ENCODE results near the gene EIF2S3.
"Not testable (repeated sequence)": the region's sequence is repeated elsewhere in the genome, so short reads cannot be mapped to it uniquely, and the experiment has no call there.

The EIF2S3 gene

DNA sequence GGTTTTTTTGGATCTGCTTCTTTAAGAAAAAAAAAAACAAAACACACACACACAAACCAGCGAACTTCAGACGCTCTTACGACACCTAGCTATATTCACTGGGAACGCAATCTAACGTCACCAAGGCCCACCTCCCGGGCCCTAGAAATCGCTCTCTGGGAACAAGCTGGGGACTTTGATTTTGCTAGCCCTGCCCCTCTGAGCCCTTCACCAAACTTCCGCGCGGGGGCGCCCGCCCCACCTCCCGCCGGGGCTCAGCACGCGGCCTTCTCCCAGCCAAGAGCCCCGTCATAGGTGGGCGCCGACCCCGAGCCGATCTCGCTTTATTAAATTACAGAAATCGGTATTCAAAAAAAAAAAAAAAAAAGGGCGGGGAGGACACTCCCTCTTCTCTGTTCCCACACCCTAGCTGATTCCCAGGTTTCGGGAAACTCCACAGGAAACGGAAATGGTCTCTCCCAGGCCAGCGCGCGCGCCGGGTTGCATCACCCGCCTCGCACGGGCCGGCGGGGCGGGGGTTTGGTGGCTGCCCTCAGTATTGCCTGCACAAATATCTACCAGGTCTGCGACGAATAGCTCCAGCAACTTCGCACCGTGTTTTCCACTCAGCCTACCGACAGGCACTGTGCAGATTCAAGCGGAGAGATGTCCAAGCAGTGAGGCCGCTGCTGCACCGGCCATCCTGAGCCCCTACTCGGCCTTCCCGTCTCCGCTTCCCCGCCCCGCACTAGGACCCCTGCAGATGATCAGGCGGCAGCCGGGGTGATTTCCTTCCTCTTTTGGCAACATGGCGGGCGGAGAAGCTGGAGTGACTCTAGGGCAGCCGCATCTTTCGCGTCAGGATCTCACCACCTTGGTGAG is at the start of gene EIF2S3:
Gene EIF2S3 (plus strand): TSS at position 775 of the 861 bp plus-strand sequence. CDS start 13 bp downstream, at position 788.
- peak; percentile 78 for DNase-seq

- DNase-seq = no peak
Observed at GRCh38 chrX:24005028-24005427, 49.7 kb upstream of the EIF2S3 start.

DNA sequence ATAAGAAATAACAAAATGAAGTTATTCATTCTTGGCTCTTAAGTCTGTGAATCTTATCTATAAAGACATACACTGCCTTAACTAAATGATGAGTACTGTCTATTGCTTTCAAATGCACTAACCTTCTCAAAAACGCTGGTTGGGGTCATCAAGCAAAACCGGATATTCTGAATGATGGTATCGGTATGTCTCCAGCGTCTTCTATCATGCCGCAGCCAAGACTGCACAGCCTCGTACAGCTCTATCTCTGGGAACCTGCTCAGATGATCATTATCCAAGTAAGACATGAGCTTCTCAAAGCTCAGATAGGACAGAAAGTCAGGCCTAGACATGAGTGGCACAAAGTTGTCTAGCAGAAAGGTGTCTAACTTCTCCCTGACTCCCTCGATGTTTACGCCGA is 48.9 kb upstream of the EIF2S3 start:
- DNase-seq = no peak

DNA sequence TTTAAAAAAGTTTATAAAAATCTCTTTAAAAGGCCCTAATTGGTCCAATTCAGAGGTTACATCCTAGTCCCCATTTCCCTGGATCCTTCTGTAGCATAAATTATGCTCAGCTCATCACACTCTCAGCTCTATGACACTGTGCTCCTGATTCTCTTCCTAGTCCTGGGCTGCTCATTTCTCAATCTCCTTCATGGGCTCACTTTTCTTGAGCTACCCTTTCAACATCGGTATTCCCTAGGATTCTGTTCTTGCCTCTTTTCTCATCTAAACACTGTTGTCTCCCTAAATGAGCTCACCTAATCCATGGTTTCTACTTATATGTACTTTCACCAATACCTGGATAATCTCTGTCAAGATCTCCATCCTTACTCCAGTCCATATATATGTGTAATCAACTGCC is 42.5 kb upstream of the EIF2S3 start:
- DNase-seq = no peak

GRCh38 chrX:24014388-24015018 is 40.3 kb upstream of the EIF2S3 start:
- DNase-seq = no peak

GRCh38 chrX:24017674-24018073 is 37.1 kb upstream of the EIF2S3 start:
- DNase-seq = no peak

DNA sequence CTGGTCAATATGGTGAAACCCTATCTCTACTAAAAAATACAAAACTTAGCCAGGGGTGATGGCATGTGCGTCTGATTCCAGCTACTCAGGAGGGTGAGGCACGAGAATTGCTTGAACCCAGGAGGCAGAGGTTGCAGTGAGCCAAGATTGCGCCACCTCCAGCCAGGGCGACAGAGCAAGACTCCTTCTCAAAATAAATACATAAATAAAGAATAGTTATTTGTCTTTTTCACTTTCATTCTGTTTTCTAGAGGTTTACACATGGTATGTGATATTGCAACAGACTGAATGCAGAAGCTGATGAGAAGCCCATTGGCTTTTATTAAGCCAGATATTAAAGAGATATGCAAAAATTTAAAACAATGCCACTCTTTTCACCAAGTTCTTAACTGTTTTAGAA is 35.9 kb upstream of the EIF2S3 start:
- no peak for DNase-seq

GRCh38 chrX:24019448-24019847 is 35.3 kb upstream of the EIF2S3 start:
- DNase-seq = no peak

GRCh38 chrX:24020306-24020876 is 34.4 kb upstream of the EIF2S3 start:
- no peak for DNase-seq

DNA sequence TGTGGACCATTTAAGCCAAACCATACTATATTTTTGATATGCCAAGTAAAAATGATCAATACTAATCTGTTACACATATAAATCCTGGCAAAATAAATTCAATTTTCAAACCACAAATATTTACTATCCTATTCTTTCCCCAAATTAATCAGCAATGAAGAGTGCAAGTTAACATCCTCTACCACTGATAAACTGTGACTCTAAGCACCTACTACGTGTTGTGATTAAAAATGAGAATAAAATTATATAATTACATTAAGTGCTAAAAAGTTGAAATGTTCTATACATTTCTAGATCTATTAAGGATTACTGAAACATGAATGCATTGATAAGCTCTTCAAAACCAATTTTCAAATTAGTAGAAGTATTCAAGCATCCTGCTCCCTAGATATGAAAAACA is 31.2 kb upstream of the EIF2S3 start:
- DNase-seq = no peak

DNA sequence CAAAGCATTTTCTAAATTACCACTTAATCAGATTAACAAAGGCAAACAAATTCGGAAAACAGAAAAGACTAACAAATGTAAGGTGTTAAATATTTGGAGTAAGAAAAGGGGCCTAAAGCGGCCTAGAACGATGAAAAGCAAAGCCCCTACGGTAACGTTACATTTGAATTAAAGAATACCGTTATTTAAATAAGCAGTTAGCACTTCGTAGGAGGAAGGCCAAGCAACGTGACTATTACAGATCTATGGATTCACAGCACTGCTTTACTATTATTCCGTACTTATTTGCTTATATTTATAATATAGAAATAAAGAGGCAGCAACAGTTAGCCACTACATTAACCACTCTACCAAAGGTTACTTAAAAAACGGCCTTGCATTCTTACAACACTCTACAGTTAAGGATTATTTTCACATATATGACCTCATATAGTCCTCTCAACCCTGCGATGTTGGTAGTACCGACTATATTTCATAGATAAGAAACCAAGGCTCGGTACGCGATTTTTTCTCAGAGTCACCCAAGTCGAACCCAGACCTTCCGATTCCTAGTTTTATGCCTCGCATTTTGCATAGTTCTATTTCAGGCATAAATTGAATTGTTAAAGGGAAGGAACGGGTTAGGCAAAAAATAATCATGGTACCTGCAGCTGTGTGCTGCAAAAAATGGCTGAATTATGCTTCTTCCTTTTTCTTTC is 30.6 kb upstream of the EIF2S3 start:
- no peak for DNase-seq

GRCh38 chrX:24024819-24025740 is 29.7 kb upstream of the EIF2S3 start:
- DNase-seq = peak; percentile 28

DNA sequence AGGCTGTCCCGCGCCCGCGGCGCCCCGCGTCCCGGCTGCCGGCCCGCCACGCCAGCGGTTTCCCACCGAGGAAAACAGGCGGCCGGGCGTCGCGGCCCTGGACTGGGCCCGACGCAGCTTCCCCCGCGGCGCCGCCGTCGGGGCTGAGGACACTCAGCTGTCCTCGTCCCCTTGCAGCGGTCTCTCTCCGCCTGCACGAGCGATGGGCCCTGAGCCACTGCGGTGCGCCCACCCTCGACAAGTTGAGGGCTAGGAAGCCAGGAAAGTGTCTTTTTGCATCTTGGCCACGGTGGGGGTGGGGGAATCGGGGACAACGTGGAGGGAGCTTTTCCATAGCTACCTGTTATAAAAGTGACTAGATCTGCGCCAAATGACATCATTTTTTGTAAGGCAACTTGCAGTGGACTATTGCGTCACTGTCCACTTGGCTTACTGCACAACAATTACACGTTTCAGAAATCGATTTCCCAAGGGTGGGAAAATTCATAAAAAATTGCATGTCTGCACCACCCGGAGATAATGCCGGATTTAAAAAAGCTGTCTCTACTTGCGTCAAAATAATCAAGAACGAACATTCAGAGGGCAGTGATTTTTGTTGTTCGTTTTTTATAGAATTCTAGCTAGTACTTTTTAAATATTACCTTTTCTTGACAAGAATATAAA is 28.9 kb upstream of the EIF2S3 start:
- no peak for DNase-seq

DNA sequence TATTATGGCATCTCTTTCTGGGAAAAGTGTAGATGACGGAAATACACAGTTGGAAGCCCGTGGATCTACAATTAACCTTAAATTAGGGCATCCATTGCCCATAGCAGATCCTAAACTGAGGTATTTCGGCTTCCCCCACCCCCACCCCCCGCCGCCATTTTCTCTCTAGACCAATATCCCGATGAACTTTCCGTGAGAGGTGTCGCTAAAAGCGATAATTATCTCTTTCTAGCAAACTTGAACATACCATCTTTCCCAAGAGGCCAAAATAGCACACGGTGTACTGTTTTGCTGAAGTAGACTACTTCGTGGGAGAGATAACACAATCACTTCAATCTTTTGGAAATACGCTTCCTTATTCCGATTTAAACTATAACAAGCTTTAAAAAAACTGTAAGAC is 28.3 kb upstream of the EIF2S3 start:
- DNase-seq = no peak

DNA sequence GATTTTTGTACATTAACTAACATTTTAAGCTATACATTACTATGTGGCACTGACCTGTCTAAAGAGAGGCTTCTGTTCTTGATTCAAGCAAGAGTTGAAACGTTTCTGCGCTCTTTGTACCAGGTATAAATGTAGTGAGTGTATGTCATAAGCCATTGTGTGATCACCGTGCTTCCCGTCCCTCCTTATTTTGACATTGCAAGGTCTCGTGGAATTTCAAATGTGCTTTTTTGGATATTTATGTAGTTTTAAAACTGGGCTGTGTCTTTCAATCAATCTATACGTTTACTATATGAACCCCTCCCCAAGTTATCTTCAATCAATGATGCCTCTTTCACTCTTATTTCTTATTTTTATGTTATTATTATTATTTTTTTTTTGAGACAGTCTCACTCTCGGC is 27.7 kb upstream of the EIF2S3 start, which contains the start of gene KLHL15:
Gene KLHL15 (minus strand): TSS at position 101 of the 400 bp plus-strand sequence. CDS start 20,493 bp downstream, outside the sequence.
- DNase-seq = no peak

- no peak for DNase-seq
Observed at GRCh38 chrX:24027985-24028384, 26.8 kb upstream of the EIF2S3 start.

GRCh38 chrX:24030597-24030996 is 24.2 kb upstream of the EIF2S3 start:
- DNase-seq = no peak

DNA sequence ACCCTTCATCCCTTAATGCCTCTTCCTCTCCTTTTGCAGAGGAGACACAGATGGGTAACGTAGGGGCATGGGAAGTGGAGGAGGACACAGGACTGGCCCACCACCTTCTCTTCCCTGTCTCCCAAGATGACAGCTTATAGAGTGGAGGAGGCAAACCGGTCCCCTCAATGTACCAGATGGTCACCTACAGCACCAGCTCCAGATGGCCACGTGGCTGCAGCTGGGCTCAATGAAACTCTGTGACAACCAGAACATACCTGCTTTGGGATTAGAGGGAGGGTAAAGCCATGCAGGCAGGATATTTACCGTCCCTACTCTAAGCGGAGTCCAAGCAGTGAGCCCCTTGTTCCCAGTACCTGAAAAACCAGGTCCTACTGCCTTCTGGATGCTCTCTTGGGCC is 20.3 kb upstream of the EIF2S3 start:
- DNase-seq = no peak

DNA sequence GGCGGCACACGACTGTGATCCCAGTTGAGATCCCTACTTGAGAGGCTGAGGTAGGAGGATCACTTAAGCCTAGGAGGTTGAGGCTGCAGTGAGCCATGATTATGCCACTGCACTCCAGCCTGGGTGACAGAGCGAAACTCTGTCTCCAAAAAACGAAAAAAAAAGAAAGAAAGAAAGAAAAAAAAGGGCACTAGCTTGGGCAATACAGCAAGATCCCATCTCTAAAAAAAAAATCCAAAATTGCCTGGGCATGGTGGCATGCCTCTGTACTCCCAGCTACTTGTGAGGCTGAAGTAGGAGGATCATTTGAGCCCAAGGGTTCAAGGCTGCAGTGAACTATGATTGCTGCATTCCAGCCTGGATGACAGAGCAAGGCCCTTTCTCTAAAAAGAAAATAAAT is 17.0 kb upstream of the EIF2S3 start:
- DNase-seq = no peak

DNA sequence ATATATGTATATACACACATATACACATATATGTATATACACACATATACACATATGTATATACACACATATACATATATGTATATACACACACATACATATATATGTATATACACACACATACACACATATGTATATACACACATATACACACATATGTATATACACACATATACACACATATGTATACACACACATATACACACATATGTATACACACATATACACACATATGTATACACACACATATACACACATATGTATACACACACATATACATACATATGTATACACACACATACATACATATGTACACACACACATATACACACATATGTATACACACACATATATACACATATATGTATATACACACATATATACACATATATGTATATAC is 8.7 kb upstream of the EIF2S3 start:
- not testable (repeated sequence) for DNase-seq

- DNase-seq = not testable (repeated sequence)
Observed at GRCh38 chrX:24049643-24050042, 5.1 kb upstream of the EIF2S3 start.
